ENCODE data around the gene AHI1.

GRCh38 chr6:135301304-135301703 is 196.2 kb downstream of the AHI1 start:
- no peak for TF ChIP-seq CHD2 (IDR thresholded peaks at IDR 0.05; ENCODE audit: borderline replicate concordance, low read depth, low read length)
- TF ChIP-seq TARDBP (IDR thresholded peaks at IDR 0.05; ENCODE audit: borderline replicate concordance), result no peak
- no peak for TF ChIP-seq HCFC1 (IDR thresholded peaks at IDR 0.05; ENCODE audit: low read length)
- no peak for TF ChIP-seq ZNF207 (IDR thresholded peaks at IDR 0.05; ENCODE audit: borderline replicate concordance)
- no peak for TF ChIP-seq RAD21 (IDR thresholded peaks at IDR 0.05; ENCODE audit: insufficient read depth, low read depth, low read length)
- TF ChIP-seq CEBPB (IDR thresholded peaks at IDR 0.05; ENCODE audit: borderline replicate concordance in 1 of 2, low read depth in 2 of 2, low read length in 2 of 2), result no peak
- no peak for TF ChIP-seq CTCF (IDR thresholded peaks at IDR 0.05 in 2 of 3, conservative IDR thresholded peaks at IDR 0.05 in 1 of 3; ENCODE audit: control insufficient read depth in 2 of 3, extremely low read depth in 1 of 3, insufficient read depth in 1 of 3, low read depth in 3 of 3, low read length in 3 of 3)

Measured in GM12878 (cell line).